ENCODE results near the gene ITSN1. TPM values are rescaled to one million over a fixed set of nuclear protein-coding genes. Genes with fewer than 3 reads are reported as not detected.

Gene ITSN1
- polyA plus RNA-seq, 3 donors: 41.7 to 57.8 (median 52.6) TPM

DNA sequence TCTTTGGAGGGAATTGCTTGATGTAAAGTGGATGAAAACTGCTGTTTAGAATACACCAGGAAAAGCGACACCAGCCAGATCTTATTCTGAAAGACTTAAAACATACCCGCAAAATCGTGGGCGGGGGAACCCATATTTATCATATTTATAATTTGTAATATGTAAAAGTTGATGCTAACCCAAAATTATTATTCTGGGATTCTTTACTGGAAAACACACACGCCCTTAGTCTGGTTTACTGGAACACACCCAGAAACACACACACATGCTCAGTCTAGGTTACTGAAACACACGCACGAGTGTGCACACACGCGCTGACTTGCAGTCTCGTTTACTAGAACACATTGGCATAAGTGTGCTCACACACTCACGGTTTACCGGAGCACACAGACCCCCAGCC is 240.8 kb downstream of the ITSN1 start:
- no peak for DNase-seq

DNA sequence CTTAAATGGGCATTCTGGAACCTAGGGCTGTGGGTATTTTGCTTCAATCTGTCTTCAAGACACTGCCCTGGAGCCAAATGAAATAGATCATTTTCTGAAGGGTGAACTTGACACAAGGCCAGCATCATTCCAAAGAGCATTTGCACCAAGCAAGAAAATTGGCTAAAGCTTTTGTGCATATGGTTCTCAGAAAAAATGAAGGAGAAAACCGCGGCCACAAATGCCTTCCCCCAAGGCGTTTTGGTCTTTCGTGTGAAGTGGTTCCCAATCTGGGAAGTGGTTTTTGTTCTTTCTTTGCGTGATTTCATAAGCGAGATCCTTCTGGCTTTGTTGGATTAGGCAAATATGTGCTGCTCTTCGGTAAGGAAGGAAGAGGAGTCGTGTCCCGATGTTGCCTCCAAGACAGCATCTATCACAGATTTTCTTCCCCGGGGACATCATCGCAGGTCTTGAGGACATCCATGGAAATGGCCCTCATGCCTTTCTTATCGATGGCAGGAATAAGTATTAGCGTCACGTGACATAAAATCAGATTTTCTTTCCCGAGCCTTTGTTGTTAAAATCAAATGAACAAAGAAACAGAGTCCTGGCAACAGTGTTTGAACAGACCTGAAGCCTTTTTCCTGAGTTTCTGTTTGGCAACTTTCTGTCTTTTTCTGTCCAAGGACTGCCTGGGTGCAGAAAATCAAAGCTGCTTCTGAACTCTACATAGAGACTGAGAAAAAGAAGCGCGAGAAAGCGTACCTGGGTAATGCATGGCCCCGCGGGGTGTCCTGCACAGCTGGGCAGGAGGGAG is 242.3 kb downstream of the ITSN1 start:
- no peak for DNase-seq

DNA sequence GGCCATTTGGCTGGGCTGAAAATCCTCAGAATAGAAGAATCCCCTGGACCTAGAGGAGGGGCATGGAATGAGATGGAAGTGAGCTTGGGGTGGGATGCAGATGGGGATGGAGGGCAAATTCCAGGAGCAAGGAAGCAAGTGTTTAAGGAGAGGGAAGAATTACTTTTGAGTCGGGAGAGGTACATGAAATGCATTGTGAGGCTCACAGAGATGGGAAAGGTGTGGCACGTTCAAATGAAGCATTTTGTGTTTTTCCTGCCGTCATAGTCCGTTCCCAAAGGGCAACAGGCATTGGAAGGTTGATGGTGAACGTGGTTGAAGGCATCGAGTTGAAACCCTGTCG is 242.8 kb downstream of the ITSN1 start:
- no peak for DNase-seq

DNA sequence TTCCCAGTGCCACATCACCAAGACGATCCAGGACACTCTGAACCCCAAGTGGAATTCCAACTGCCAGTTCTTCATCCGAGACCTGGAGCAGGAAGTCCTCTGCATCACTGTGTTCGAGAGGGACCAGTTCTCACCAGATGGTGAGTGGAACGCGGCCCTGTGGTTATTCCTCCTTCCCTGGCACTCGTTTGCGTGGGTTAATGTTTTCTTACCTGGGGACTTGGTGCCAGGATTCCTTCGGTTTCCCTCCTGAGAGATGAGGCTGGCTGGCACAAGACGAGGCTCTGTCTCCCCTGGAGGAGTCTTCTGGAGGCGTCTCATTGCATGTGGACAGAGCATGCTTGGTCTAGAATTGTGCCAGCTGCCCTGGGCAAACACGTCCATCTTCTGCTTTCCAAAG is 244.0 kb downstream of the ITSN1 start:
- DNase-seq: no peak

DNA sequence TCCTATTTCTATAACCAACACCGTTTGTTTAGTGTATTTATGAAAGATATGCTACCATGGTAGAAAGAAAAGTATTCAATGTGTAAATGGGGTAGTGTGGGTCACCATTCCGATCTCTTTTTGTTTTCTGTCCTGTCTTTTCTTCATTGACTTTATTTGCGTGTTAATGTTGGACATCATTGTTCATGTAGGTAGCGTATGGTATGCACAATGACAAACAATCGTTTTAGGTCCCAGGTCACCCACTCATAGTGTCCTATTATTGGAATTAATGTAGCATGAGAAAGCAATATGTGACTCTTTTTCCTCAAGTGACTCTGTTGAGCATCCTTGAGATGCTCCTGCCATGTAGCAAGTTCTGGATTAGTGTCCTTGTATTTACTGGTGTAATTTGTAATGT is 247.9 kb downstream of the ITSN1 start:
- no peak for DNase-seq

DNA sequence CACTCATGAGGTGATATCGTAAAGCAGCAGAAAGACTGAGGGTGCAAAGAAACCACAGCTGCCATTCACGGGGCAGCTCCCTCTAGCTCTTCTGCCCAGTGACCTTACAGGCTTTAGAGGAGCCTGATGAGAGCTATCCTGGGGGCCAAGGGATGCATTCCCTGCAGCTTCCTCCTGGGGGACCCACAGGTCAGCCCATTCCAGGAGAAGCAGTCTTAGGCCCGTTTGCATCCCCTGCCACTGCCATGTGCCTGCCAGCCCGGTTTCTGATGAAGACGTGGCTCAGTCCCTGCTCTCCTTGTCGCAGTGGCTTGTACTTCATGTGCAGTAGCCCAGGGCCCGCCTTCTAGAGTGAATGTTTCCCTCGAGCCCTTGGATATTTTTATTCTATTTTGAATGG is 250.6 kb downstream of the ITSN1 start:
- DNase-seq: no peak

DNA sequence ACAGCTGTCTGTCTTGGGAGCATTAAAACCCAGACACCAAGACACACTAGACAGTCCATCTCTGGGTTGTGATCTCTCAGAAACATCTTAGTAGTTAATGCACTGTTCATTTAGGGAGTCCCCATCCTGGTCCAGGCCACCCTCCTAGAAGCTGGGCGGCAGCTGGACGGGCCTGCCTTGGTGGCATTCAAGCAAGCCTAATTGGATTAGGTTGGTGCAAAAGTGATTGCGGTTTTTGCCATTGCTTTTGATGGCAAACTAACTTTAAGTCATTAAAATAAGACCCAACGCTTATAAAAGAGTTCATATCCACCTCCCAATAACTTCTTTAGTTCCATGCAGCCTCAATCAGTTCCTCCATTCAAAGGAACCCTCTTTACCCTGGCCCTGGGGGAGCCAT is 251.6 kb downstream of the ITSN1 start:
- no peak for DNase-seq

DNA sequence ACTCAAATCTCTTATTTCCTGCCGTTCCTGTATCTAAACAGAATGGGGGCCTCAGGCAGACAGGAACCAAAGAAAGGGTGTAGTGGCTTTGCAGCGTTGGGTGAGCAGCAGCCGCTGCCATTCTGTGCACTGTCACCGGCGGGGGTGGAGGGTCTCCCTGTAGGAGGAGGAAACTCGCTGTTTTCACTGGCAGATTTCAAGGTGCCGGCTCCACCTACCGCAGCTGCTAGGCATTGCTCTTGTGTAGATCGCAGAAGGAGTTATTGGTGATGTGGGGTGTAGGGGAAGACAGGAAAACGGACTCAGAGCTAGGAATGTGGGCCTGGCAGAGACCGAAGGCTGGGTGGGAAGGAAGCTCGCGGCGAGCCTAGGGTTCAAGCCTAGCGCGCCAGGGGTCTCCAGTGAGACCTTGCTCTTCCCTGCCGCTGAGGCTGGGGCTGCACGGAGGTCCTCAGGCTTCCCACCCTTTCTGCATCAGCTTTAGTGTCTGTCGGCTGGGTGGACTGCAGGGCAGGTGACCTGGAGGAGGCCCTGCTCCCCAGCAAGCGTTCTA is 252.5 kb downstream of the ITSN1 start:
- peak; percentile 89 for DNase-seq

DNA sequence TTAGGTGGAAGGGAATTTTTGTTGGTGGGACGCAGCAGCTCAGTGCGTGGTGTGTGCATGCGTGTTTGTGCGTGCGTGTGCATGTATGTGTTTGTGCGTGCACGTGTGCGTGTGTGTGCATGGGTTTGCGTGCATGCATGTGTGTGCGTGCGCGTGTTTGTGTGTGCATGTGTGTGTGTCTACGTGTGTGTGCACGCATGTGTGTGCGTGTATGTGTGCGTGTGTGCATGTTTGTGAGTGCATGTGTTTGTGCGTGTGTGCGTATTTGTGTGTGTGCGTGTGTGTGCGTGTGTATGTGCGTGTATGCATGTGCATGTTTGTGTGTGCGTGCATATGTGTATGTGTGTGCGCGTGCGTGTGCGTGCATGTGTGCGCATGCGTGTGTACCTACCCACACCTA is 253.1 kb downstream of the ITSN1 start:
- DNase-seq: no peak

DNA sequence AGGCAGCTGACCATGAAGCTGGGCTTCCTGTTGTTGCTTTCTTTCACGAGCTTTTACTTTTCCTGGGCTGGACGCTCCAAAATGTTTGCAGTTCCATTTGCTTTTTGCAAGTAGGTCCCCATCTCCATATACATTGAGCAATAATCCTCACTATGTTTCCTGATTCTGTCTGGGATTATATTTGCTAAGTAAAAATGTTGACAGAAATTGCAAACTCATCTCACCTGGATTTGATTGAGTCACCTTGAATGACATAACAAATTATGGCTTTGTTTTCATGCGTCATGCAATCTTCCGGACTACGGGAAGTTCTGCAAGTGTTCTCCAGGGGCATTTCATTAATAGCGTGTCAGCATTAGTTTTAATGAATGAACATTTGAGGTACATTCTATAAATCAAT is 254.4 kb downstream of the ITSN1 start:
- no peak for DNase-seq

DNA sequence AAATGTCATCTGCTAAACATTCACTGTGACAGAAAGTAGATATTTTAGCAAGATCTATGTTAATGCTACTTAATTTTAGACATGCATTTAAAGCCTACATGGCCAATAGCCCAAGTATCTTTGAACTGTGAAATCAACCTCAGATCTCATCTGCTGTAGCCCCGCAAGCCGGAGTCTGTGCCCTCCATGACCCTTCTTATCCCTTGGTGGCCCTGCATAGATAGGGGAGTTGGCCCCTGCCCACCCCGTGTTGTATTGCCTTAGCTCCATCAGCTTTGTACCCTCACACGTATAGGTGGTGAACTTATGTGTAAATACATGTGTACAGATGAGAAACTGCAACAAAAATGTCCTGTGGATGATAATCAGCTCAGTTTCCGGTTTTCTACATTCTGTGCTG is 254.8 kb downstream of the ITSN1 start:
- no peak for DNase-seq

DNA sequence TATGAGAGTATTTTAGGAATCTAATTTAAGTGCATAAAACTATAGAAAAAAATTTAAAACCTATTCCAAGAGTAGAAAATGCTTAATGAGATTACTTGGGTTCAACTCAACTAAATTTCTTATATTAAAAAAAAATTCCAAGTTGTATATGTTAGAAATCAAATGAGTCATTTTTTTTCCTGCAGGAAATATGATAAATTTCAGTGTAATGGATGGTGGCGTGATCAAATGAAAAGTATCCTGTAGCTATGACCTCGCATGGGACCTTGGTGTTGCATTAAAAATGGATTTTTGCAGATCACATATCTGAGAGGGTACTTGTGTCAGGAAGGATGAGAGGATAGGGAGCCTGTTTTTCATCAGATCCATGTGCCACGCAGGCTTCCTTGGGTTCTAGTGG is 255.4 kb downstream of the ITSN1 start:
- DNase-seq: no peak

DNA sequence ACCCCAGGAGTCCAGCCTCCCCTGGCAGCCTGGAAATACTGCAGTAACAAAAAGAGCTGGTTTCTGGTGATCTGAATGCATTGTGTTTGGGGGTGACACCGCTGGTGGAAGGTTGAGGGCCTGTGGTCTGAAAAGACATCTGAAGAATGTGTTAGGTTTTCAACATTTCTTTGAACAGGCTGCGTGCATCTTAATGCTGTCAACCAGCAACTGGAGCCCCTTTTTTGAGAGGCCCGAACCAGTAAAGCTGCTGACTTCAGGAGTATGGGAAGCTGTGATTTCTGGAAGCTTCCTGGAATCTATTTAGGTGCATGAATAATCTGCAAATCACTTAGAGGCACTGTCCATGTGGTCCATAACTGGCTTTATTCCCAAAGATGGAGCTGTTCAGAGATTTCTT is 256.3 kb downstream of the ITSN1 start:
- no peak for DNase-seq

DNA sequence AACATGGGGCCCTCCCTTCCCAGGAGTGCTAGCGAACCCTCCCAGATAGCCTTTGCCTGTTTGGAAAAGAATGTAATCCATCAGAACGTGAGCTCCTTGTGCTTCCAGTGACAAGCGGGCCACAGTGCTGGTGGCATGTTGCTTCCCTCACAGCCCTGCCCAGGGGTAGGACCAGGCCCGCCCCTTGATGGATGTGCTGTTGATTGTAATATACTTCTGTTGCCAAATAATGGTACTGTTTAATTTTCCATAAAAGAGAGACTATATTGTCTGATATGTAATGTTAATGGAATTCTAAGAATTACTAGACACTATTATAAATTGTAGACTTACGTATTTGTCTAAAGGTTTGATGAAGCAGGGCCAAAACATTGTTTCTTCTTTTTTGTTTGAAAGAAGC is 256.9 kb downstream of the ITSN1 start:
- DNase-seq: no peak

DNA sequence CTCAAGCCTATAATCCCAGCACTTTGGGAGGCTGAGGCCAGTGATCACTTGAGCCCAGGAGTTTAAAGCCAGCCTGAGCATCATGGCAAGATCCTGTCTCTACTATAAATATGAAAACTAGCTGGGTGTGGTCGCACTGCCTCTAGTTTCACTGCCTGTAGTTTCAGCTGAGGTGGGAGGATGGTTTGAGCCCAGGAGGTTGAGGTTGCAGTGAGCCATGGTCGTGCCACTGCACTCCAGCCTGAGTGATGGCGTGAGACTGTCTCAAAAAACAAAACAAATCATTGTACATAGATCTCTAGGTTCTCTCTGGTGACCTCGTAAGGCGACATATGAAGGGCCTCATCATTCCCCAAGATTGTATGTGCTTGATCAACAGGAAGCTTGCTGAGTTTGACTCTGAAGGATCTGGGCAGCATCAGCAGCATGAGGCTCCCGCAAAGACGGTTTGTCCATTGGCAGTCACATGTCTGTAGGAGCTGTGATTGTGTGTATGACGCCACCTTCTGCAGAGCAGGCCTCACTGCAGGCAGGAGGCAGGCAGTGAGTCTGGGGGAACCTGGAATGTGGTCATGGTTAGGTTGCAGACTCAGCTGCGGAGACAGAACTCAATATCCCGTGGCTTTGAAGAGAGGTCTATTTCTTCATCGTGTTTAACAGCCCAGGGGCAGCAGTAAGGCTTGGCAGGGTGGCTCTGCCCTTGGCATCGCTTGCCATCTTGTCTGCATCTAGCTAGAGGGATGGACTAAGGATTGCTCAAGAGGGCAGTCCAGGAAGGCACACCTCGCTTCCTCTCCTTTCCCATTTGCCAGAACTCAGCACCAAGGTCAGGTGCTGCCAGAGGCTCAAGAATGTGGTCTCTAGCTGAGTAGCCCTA is 259.3 kb downstream of the ITSN1 start:
- DNase-seq: peak; percentile 35

DNA sequence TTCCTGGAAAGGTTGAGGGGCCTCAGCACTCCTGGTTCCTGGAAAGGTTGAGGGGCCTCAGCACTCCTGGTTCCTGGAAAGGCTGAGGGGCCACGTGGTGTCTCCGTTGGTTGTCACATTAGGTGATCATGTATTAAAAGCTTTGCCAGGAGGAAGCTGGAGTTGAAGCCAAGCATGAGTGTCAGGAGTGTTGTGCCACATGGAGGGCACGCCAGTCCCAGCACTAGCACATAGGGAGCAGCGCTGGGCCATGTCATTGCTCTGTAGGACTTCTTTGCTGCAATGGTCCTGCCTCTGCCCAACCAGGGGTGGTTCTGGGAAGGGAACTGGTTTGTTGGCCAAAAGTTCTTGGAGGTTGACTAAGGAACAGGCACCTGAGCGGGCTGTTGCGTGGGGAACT is 260.0 kb downstream of the ITSN1 start:
- no peak for DNase-seq

DNA sequence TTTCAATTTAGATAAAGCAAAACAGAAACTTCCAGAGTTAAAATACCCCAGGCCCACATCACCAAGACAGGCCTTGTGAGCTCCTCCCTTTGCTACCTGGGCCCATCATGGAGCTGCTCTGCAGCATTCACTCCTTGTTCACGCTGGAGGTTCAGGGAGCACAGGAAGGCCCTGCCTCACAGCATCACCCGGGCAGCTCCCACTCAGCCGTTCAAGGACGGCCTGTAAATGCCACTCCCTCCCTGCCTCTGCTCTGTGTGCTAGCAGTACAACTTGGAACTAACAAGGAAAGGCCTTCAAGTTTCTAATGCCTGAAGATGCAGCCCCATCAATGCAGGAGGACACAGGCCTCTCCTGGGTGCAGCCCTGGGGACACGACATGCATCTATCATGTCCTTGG is 261.7 kb downstream of the ITSN1 start:
- no peak for DNase-seq

DNA sequence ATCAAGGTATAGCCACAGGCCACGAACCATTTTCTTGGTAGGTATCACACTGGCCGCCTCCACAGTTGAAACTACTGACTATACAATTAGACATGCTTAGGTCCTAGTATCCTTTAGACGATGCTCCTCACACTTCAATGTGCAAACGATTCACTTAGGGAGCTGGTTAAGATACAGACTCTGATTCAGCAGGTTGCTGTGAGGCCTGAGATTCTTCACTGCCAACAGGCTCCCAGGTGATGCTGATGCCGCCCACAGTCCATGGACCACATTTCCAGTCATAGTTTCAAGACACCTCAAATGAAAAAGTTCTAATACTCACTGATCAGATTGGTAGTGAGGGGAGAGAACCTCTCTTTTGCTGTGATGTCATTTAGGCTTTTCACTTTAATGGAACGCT is 266.5 kb downstream of the ITSN1 start:
- no peak for DNase-seq

DNA sequence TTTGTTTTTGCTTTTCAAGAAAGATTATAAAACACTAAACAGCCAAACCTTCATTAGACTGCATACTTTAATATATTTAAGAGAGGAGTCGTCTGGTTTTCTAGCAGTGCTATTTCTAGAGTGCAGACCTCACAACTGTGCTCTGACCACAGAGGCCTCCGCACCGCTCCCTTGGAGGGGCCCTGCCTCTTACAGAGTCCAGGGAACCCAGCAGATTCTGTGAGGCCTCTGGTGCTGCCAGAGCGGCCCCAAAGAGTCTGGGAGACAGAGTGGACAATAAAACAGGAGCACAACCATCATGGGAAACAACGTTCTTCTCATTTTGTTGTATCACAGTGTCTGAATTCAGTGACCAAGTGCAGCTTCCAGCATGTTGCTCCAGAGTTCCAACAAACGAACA is 267.5 kb downstream of the ITSN1 start:
- no peak for DNase-seq

DNA sequence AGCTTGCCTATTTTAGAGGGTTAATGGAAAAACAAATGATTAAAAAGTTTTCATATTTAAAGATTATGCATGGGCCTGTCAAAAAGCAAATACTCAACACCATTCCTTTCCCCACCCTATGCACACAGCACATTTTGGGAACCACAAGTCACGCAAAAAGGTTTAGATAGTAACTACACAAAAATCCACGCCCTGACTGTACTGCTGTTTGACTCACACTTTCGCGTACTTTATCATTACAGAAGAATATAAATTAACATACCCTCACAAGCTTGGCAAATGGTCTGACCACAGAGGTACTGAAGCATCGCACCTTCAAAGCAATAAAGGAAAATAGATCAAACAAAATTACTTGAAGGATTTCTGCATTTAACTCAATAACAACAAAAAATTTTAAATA is 271.9 kb downstream of the ITSN1 start:
- DNase-seq: no peak

DNA sequence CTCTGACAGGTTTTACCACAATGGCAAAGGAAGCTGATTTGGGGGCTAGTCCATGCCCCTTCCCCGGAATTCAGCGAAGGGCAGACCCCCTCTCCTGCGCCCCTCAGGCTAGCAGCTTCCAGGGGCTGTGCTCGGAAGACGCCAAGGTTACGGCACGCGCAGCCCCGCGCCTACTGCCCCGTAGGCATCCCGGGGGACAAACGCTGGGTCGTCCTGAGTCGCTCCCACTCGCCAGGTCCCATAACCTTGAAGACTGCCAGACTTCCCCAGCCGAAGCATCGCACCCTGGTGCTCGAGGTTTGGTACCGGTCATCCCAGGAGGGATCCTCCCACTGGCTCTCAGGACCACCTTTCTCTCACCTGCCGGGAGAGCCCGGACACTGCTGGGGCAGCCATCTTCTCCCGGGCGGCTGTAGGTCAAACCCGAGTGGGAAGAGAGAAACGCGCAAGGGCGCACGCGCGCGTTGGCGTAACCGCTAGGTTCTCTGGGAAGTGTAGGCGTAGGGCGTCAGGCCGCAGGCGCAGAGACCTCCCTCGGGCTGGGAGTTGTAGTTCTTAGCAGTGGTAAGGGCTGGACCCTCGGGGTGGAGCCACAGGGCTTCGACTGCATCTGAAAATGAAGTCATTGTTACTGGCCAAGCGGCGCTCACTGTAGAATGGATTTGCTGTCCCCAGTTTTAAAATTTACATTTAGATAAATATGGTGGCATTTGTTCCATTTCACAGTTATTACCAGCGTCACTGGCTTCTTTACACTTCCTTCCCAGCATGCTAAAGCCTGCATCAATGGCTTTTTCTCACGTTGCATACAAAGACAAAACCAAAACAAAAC is 273.3 kb downstream of the ITSN1 start, which contains the start of gene ATP5PO:
TSS of gene ATP5PO (minus strand) at position 437 of the 832 bp plus-strand sequence. CDS start at position 396, 41 bp downstream.
- peak; percentile 98 for DNase-seq

DNA sequence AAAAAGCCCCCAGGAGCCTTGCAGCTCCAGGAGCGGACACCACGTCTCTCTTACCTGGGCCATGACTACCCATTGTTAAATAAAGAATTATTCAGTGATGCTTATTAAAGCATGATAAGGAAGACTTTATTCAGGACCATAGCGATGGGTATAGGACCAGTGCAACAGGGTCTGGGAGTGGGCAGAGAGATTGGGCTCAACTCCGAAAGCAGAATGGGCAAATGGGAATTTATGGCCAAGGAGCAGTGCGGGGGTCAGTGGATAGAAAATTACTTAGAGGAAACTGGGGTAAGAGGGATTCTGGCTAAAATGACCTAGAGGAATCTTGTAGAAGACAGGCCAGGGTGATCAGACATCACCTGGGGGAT is 273.9 kb downstream of the ITSN1 start:
- no peak for DNase-seq
